HG03558 (cell line): ENCODE measurements around the gene EPB41L4A.
A peak's percentile ranks its signal among the peaks of the same experiment; 100 is the strongest.

Source experiments
- ATAC-seq: cut with Tn5 transposase; IDR thresholded peaks from one replicate; pipeline ENCODE4 v1.9.1; 2021; ENCODE audit warnings: moderate number of reproducible peaks; ENCODE audit not compliant: unreplicated experiment; ENCODE audit errors: extremely low read depth

EPB41L4A gene

DNA sequence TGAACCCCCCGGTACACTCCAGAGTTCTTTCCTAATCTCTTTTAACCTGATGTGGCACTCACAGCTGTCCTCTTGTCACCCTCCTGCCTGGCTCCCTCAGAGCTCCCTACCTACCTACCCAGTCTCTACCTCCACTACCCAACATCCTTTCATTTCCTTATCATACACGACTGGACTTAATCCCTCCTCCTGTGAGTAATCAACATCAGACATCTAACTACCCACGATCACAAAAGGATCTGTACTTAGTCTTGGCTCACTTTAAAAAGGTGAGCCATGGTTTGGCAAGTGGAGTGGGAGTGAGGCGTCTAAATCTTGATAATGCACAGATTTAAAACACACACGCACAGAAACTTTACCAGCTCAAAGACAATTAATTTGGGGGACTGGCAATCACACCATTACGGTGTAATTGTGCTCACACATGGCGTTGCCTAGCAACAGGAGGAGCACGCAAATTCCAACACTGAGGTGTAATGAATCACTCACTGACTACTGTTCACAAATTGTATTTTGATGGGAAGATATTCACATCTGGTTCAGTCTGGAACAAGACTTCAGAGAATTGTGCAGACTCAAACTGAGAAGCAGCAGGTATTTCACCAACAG is 235.9 kb downstream of the EPB41L4A start:
- no peak for ATAC-seq

DNA sequence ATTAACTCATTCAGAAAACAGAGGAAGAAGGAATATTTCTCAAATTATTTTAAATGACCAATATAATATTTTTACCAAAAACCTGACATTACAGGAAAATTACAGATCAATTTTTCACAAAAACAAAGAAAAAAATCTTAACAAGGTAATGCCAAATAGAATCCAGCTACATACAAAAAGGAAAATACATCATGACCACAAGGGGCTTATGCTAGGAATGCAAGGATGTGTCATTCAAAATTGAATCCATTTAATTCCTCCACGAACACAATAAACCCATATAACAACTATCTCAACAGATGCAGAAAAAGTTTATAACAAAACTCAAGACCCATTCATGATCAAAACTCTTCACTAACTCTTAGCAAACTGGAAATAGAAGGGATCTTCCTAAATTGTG is 239.8 kb downstream of the EPB41L4A start:
- no peak for ATAC-seq

DNA sequence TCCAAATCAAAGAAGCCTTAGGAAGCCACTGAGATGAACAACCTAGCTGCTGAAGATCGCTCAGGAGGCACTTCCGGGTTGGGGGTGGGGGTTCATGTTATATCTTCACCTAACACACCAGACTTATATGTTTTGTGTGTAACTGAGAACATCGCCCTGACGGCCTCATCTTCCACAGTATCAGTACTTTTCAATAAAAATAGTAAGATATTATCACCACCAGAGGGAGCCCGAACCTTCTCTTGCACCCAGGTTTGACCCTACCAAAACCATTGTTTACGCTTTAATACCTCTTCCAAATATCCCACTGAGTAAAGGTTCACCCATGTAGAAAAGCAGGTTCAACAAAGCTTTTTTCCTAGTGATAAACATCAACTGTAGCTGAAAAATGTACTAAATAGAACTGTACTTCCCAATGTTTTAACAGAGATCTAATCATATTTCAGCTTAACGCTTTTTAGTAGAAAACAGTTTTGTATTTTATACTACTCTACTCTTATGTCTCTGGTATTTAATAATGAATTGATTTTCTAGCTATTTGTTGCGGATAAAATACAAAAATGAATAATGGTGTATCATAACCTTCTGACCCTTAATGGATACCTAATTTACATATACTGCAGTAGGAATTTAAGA is 244.0 kb downstream of the EPB41L4A start:
- no peak for ATAC-seq

DNA sequence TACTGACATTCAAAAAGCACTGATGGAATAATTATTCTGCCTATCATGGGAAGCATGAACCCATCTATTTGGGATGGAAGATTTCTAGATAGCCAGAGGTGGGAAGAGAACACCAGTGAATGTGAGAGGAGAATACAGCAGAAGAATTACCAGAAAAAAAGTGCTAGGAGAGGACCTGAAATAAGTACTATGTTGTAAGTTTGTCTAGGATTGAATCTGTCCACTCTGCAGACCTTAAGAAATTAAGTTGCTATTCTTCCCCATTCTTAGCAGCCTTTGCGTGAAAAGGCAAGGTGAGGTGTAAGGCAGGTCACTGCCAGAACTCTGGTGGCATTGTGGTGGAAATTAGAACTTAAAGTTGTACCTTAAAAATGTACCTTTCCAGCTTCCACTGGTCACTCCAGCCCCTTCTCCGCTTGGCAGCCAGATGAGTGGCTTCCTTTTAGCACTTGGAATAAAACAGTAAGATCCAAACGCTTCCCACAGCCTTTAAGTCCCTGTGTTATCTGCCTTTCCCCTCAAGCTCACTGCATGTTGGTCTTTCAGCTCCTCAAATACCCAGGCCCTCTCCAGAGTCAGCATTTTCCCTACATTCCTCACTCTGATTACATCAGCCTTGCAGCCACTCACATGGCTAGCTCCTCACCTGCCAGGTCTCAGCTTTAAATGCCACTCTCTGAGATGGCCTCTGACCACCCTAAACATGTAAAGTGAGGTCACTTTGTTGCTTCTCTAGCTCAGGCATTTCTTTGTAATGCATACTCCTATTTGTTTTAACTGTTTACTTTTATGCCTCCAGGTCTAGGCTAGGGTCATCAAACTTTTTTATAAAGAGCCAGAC is 253.0 kb downstream of the EPB41L4A start:
- no peak for ATAC-seq

DNA sequence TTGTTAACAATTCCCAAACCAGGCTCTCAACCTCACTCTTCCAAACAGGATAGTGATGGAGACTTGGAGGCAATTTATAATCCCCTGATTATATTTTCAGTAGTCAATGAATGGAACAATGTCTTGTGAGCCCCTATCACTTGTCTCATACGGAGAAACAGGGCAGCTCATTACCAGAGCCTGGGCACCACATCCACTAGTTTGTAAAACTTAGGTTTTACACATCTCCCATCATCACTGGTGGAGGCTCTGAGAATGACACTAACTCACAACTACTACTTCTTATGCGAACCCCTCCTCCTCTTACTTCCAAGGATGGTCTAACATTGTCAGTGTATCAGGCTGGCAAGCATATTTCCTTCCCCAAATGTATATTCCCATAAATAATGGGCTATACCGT is 253.7 kb downstream of the EPB41L4A start:
- ATAC-seq: no peak

DNA sequence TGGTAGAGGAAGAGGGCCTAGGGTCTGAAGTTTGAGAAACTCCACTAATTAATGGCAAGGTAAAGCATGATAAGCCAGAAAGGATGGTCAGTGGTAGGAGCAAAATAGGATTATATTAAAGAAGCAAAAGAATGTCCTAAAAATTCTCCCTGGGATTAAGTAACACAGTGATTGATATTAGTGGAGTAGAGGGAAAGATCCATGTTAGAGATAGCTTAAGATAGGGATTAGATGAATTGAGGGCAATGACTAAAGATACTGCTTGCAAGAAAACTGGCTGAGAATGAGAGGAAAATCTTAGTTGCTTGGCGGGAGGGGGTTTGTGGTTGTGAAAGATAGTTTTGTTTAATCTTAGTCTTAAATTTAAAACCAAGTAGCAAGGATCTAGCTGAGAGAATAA is 255.6 kb downstream of the EPB41L4A start:
- ATAC-seq: no peak

DNA sequence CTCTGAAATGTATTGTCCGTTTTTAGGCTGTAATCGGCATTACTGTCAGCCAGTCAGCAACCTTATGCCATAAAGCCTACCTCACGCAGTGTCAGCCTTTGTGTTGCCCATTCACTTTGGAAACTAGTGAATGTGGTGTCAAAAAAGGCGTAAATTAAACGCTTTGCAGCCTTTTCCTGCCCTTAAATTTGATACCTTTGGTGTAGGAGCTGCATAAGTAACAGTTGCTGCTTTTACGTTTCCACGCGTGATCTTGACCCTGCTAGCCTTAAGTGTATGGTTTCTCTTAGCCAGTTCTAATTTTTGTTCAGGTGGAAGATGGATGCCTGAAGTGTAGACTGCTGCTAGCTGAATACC is 257.7 kb downstream of the EPB41L4A start:
- ATAC-seq: no peak

DNA sequence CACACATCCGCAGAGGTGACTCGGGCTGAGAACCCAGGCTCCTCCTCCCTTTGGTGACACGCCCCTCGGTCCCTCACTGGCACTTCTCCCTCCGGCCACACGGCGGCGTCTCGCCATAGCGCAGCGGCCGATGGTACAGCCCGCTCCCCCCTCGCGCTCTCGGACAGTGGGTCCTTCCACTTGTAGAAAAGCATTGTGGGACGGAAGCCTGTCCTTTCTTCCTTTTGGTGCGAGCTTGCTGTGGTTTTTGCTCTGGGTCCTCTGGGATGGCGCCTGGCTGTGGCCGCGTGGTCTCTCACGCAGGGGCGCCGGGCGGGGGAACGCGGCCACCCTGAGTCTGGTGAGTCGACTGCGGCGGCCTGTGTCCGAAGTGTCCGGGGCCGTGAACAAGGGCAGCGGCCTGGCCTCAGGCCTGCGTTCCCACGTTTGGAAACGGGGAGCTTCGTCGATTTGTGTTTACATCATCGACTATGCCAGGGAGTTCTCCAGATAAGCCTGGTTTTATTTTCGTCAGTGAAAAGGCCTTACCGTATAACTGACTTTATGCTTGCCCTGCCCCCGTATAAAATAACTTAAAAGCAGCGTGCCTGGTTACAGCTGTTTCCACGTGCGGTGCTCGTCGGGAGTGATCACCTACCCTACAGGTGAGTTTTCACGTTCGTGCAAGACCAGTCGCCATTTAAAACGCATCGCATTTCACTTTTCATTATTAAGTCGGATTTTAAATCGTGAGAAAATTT is 258.3 kb downstream of the EPB41L4A start:
- ATAC-seq: peak; percentile 91

- ATAC-seq: no peak
Measured at GRCh38 chr5:112159435-112159834, 259.6 kb downstream of the EPB41L4A start.

GRCh38 chr5:112156211-112156610 is 262.9 kb downstream of the EPB41L4A start:
- no peak for ATAC-seq

- no peak for ATAC-seq
Measured at GRCh38 chr5:112154940-112155686, 264.0 kb downstream of the EPB41L4A start.

DNA sequence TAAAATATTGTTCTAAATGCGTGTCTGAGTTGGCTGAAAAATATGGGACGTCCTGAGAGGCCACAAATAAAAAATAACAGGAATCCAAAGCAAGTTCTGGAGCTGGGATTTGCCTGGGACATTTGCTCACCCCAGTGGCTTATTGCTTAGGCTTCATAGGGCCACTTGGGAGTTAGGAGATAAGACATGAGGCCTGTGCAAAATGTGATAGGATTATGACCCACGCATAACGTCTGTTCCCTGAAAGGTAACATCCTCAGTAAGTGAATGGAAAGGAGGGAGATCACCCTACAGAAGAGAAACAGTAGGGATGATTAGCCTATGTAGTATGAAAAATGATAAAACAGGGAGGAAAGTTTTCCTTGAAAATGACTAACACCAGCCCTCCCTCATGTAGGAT is 269.4 kb downstream of the EPB41L4A start:
- ATAC-seq: no peak

DNA sequence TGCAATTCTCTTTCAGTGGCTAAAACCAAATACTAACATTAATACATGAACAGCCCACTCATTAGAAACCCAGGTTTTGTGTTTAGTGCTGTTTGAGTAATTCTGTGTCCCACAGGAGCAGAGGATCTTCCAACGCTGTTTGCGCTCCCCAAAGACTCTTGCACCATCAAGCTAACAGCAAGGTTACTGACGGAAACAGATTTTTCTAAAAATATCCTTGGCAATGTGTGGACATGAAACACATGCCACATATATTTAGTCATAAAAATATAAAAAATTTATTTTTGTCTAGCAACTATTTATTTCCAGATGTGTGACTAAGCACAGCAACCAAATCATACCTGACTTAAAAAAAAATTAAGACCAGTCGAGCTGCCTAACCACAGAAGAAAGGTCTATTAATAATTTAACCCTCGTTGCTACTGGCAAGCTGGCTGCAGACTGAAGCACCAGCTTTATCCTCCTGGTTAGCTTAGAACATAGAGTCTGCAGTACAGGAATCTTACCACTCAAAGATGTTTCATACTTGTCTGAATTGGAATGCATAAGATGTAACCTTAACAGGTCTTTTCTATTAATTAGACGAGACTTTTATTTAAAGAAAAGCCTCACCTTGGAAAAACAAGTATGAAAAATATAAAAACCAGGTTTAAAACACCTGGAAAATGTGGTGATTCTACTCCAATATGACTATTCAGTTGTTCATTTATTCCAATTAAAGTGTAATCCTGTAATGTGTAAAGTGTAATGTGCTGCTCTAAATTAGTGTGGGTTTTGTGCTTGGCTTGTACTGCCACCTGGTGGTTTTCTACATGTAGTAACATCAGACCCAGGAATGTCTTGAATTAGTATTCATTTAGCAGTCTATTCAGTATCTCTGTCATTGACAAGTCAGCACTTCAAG is 272.5 kb downstream of the EPB41L4A start:
- peak; percentile 51 for ATAC-seq

- no peak for ATAC-seq
Measured at GRCh38 chr5:112143690-112144089, 275.4 kb downstream of the EPB41L4A start.

DNA sequence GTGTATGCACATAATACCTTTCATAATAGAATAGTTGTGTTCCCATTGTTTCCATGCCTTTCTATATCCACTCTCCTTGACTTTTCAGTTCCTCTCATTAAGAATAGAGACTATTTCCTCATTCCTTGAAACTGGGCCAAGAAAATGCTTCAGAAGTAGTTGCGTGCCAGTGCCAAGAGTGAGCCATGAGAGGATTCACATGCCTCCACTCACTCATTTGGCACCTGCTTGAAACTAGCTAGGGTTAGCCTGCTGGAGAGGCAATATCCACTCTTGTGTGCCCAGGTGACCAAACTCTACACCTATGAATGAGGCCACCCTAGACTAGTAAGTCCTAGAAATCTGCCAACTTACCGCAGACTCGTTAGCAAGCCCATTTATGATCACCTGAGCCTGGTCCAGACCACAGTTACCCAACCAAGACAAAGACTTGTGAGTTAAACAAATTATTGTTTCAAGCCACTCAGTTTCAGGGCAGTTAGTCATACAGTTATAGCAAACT is 276.3 kb downstream of the EPB41L4A start:
- ATAC-seq: no peak

- no peak for ATAC-seq
Measured at GRCh38 chr5:112141582-112141981, 277.5 kb downstream of the EPB41L4A start.

DNA sequence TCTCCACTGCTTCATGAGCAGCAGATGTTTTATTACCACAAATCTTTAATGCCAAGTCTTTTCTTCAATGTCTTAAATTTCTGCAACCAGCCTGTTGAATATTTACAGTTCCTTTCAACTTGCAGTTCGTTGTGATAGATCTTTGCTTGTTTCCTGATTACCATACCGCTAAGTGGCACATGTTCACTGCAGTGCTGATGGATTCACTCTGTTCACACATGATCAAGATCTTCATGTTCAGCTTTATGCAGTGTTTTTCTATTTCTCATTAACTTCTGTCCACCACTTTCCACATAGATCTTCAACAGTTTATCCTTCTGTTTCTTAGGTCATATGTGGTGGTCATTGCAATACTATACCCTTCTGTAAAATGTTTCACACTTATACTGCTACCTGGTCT is 280.6 kb downstream of the EPB41L4A start:
- ATAC-seq: no peak

- no peak for ATAC-seq
Measured at GRCh38 chr5:112136773-112137172, 282.3 kb downstream of the EPB41L4A start.

GRCh38 chr5:112127861-112128260 is 291.2 kb downstream of the EPB41L4A start:
- no peak for ATAC-seq
